Body of pancreas (tissue), 4 donors: ENCODE data around the gene TRIM71.

Source experiments
- POLR2A ChIP-seq, 3 donors: fragments of 450-650 bp; IDR thresholded peaks; one replicate each; pipeline ENCODE4 v1.6.1; 2016; ENCODE audit warnings: antibody characterized with exemption in 3 of 3, mild to moderate bottlenecking in 2 of 3
- TF ChIP-seq, protein P1 (sequence below), 7 experiments: fragments of 450-650 bp in 4 of 7; fragments of 200-600 bp in 3 of 7; sonication (generic) in 3 of 7; IDR thresholded peaks; one replicate each; pipeline ENCODE4 v1.5.1; 2016 to 2019; ENCODE audit warnings: antibody characterized with exemption in 7 of 7

DNA sequence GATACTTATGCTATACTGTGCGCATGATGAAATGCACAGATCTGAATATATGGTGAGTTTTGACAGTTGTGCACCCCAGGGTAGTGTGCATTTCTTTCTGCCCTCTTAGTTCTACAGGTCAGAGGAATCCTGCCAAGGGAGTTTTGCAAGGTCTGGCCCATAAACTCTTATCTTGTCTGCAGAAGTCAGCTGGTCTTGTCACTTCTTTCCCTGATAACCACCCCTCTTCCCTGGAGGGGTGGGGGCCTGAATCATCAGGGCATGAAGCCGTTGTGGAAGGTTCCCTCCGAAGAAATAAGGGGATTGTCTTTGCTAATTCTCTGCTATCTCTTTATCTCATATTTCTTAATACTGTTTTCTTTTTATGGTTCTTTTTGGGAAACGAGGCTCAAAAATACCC lies 30.4 kb downstream of the TRIM71 start:
- TF ChIP-seq, protein P1, sequence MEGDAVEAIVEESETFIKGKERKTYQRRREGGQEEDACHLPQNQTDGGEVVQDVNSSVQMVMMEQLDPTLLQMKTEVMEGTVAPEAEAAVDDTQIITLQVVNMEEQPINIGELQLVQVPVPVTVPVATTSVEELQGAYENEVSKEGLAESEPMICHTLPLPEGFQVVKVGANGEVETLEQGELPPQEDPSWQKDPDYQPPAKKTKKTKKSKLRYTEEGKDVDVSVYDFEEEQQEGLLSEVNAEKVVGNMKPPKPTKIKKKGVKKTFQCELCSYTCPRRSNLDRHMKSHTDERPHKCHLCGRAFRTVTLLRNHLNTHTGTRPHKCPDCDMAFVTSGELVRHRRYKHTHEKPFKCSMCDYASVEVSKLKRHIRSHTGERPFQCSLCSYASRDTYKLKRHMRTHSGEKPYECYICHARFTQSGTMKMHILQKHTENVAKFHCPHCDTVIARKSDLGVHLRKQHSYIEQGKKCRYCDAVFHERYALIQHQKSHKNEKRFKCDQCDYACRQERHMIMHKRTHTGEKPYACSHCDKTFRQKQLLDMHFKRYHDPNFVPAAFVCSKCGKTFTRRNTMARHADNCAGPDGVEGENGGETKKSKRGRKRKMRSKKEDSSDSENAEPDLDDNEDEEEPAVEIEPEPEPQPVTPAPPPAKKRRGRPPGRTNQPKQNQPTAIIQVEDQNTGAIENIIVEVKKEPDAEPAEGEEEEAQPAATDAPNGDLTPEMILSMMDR (IDR thresholded peaks at IDR 0.05): no peak
- TF ChIP-seq POLR2A (IDR thresholded peaks at IDR 0.05): no peak
